ENCODE data around the gene PDLIM1. TPM values are rescaled to one million over a fixed set of nuclear protein-coding genes. Genes with fewer than 3 reads are reported as not detected.

PDLIM1 gene
- total RNA-seq, 1 donor from 2014 or later = 54.7 TPM

GRCh38 chr10:95321554-95322301 is 30.9 kb upstream of the PDLIM1 start:
- H3K4me3 ChIP-seq (ENCODE audit: low read depth, low read length) = no peak overlapping the region
- no peaks in the 10 kb centered on the region for H3K27me3 ChIP-seq (ENCODE audit: control insufficient read depth, insufficient read depth, low read length)
- no peak for TF ChIP-seq CTCF (IDR thresholded peaks at IDR 0.05; ENCODE audit: insufficient read depth, low read length, poor library complexity, severe bottlenecking)

GRCh38 chr10:95319239-95319638 is 28.4 kb upstream of the PDLIM1 start:
- no peak for TF ChIP-seq CTCF (IDR thresholded peaks at IDR 0.05; ENCODE audit: insufficient read depth, low read length, poor library complexity, severe bottlenecking)
- DNase-seq (ENCODE audit: low read depth) = no peak
- Histone ChIP-seq H3K27me3 (ENCODE audit: control insufficient read depth, insufficient read depth, low read length) (no peaks in the 10 kb centered on the region), H3K4me3 (ENCODE audit: low read depth, low read length) (no peak overlapping the region), H3K36me3 (ENCODE audit: control insufficient read depth, insufficient read depth, low read length) (no peaks in the 10 kb centered on the region)

More at GRCh38 chr10:95321554-95322301, 30.9 kb upstream of the PDLIM1 start:
- no peak for DNase-seq (ENCODE audit: low read depth)
- no peaks in the 10 kb centered on the region for H3K36me3 ChIP-seq (ENCODE audit: control insufficient read depth, insufficient read depth, low read length)

GRCh38 chr10:95315509-95315908 is 24.7 kb upstream of the PDLIM1 start:
- H3K27me3 ChIP-seq (ENCODE audit: control insufficient read depth, insufficient read depth, low read length) = no peaks in the 10 kb centered on the region
- no peak overlapping the region for H3K4me3 ChIP-seq (ENCODE audit: low read depth, low read length)
- DNase-seq (ENCODE audit: low read depth) = no peak
- H3K36me3 ChIP-seq (ENCODE audit: control insufficient read depth, insufficient read depth, low read length) = no peaks in the 10 kb centered on the region
- no peak for TF ChIP-seq CTCF (IDR thresholded peaks at IDR 0.05; ENCODE audit: insufficient read depth, low read length, poor library complexity, severe bottlenecking)

- no peak for DNase-seq (ENCODE audit: low read depth)
- no peaks in the 10 kb centered on the region for H3K36me3 ChIP-seq (ENCODE audit: control insufficient read depth, insufficient read depth, low read length)
- no peak for TF ChIP-seq CTCF (IDR thresholded peaks at IDR 0.05; ENCODE audit: insufficient read depth, low read length, poor library complexity, severe bottlenecking)
- no peaks in the 10 kb centered on the region for H3K27me3 ChIP-seq (ENCODE audit: control insufficient read depth, insufficient read depth, low read length)
- no peak overlapping the region for H3K4me3 ChIP-seq (ENCODE audit: low read depth, low read length)
Measured at GRCh38 chr10:95314192-95314918, 23.6 kb upstream of the PDLIM1 start.

GRCh38 chr10:95312986-95313495 is 22.2 kb upstream of the PDLIM1 start:
- Histone ChIP-seq H3K36me3 (ENCODE audit: control insufficient read depth, insufficient read depth, low read length) (no peaks in the 10 kb centered on the region), H3K27me3 (ENCODE audit: control insufficient read depth, insufficient read depth, low read length) (no peaks in the 10 kb centered on the region), H3K4me3 (ENCODE audit: low read depth, low read length) (no peak overlapping the region)
- no peak for DNase-seq (ENCODE audit: low read depth)
- no peak for TF ChIP-seq CTCF (IDR thresholded peaks at IDR 0.05; ENCODE audit: insufficient read depth, low read length, poor library complexity, severe bottlenecking)
